B cell (primary cell): ENCODE results near the gene CAPN5. TPM values are rescaled to one million over a fixed set of nuclear protein-coding genes. Genes with fewer than 3 reads are reported as not detected.

Experiments used
- ATAC-seq: fragments of 200-7000 bp; cut with Tn5 transposase; one replicate; pipeline ENCODE4 v1.10.0; 2021; ENCODE audit warnings: low read depth, mild to moderate bottlenecking, moderate number of reproducible peaks, moderate library complexity
- CTCF ChIA-PET: fragments of 350-600 bp; sonication (Branson Sonifier 250); formaldehyde crosslinking; loops from one replicate; lab custom pipeline; 2021; ENCODE audit warnings: antibody characterized with exemption, inconsistent platforms; lab: Charles Lee
- POLR2A ChIA-PET: fragments of 350-600 bp; sonication (Branson Sonifier 250); formaldehyde crosslinking; loops from one replicate; lab custom pipeline; 2021; ENCODE audit warnings: antibody characterized with exemption; lab: Charles Lee
- DNase-seq: peaks from one replicate; pipeline ENCODE4 v3.0.0; 2013
- H2AFZ ChIP-seq: 2 replicates; pipeline ENCODE4 v1.6.1; 2012; ENCODE audit warnings: mild to moderate bottlenecking, low read depth, low read length; ENCODE audit not compliant: insufficient read depth, poor library complexity, severe bottlenecking
- H3K27ac ChIP-seq, 2 donors: 1 replicate in 1 of 2; 2 replicates in 1 of 2; pipeline ENCODE4 v1.5.1; 2012 to 2013; ENCODE audit warnings: low read length in 2 of 2, mild to moderate bottlenecking in 2 of 2, moderate library complexity in 1 of 2
- H3K27me3 ChIP-seq, 4 experiments: fragments of 200-600 bp in 1 of 4; sonication (generic) in 1 of 4; replicated peaks in 1 of 4; 1 replicate in 2 of 4; 2 replicates in 2 of 4; pipeline versions ENCODE4 v1.6.1 to v1.7.0; 2013 to 2016; ENCODE audit warnings: low read length in 3 of 4, mild to moderate bottlenecking in 2 of 4, mixed read lengths in 1 of 4, moderate library complexity in 1 of 4; ENCODE audit not compliant: insufficient read depth in 4 of 4, control insufficient read depth in 3 of 4; ENCODE audit errors: control extremely low read depth in 1 of 4
- H3K36me3 ChIP-seq, 2 experiments: replicated peaks in 1 of 2; 1 replicate in 1 of 2; 2 replicates in 1 of 2; pipeline versions ENCODE4 v1.6.1 to v1.7.1; 2013; ENCODE audit warnings: low read length in 1 of 2; ENCODE audit not compliant: insufficient read depth in 2 of 2, control insufficient read depth in 1 of 2; ENCODE audit errors: control extremely low read depth in 1 of 2, extremely low read depth in 1 of 2
- H3K4me1 ChIP-seq, 2 donors: fragments of 200-600 bp in 1 of 2; sonication (generic) in 1 of 2; 1 replicate in 1 of 2; 2 replicates in 1 of 2; pipeline versions ENCODE4 v1.5.1 to v1.6.1; 2013 to 2017; ENCODE audit warnings: low read length in 2 of 2; ENCODE audit not compliant: control insufficient read depth in 2 of 2, insufficient read depth in 2 of 2
- H3K4me2 ChIP-seq: replicated peaks from 2 replicates; pipeline ENCODE3; 2012; ENCODE audit warnings: mild to moderate bottlenecking, low read depth, low read length; ENCODE audit not compliant: poor library complexity, severe bottlenecking
- H3K4me3 ChIP-seq, 5 experiments: fragments of 200-600 bp in 1 of 5; sonication (generic) in 1 of 5; 1 replicate in 3 of 5; 2 replicates in 2 of 5; pipeline versions ENCODE4 v1.5.1 to v1.7.0; 2011 to 2016; ENCODE audit warnings: low read length in 4 of 5, mild to moderate bottlenecking in 4 of 5, low read depth in 2 of 5, control low read depth in 1 of 5, moderate library complexity in 1 of 5; ENCODE audit not compliant: insufficient read depth in 1 of 5; ENCODE audit errors: control extremely low read depth in 1 of 5, extremely low read depth in 1 of 5
- H3K79me2 ChIP-seq: fragments of 200-600 bp; sonication (generic); one replicate; pipeline ENCODE4 v1.6.0; 2016; ENCODE audit warnings: low read length; ENCODE audit not compliant: control insufficient read depth, insufficient read depth
- H3K9ac ChIP-seq: fragments of 200-600 bp; sonication (generic); 2 replicates; pipeline ENCODE4 v1.6.1; 2017; ENCODE audit warnings: mild to moderate bottlenecking, low read length, moderate library complexity
- H3K9me3 ChIP-seq, 3 donors: one replicate each; pipeline versions ENCODE4 v1.6.1 to v1.7.1; 2013; ENCODE audit warnings: low read length in 2 of 3; ENCODE audit not compliant: control insufficient read depth in 2 of 3, insufficient read depth in 1 of 3; ENCODE audit errors: control extremely low read depth in 1 of 3
- H4K20me1 ChIP-seq: 2 replicates; pipeline ENCODE4 v1.6.0; 2012; ENCODE audit warnings: mild to moderate bottlenecking, low read length; ENCODE audit not compliant: insufficient read depth, control insufficient read depth, poor library complexity, severe bottlenecking
- H3K27ac Mint-ChIP-seq: one replicate; pipeline ENCODE4 v1.8.0; 2021; ENCODE audit warnings: mixed read lengths
- H3K27me3 Mint-ChIP-seq: one replicate; pipeline ENCODE4 v1.8.0; 2021; ENCODE audit warnings: mixed read lengths
- H3K4me1 Mint-ChIP-seq: one replicate; pipeline ENCODE4 v1.8.0; 2021; ENCODE audit warnings: mixed read lengths
- H3K4me3 Mint-ChIP-seq: one replicate; pipeline ENCODE4 v1.8.0; 2021; ENCODE audit warnings: mixed read lengths
- H3K9me3 Mint-ChIP-seq: one replicate; pipeline ENCODE4 v1.8.0; 2022; ENCODE audit warnings: mixed read lengths; ENCODE audit not compliant: insufficient read depth
- EZH2 ChIP-seq: IDR thresholded peaks from 2 replicates; pipeline ENCODE4 v1.6.1; 2012; ENCODE audit warnings: borderline replicate concordance, low read depth, mild to moderate bottlenecking, moderate library complexity, low read length; ENCODE audit not compliant: insufficient read depth, poor library complexity, severe bottlenecking
- WGBS: methylation state at CpG from one replicate; pipeline ENCODE4 v1.1.5; 2013; ENCODE audit warnings: missing lambda C conversion rate; ENCODE audit not compliant: insufficient coverage; 5-methylcytosine and 5-hydroxymethylcytosine counted together
- intact Hi-C: fragments of 100-400 bp; cut with micrococcal nuclease; formaldehyde crosslinking; loops from one replicate; pipeline ENCODE4 v1.10.0; 2022
- polyA plus RNA-seq: library from polyadenylated mRNA; depleted of rRNA; stranded (reverse); fragments of >200 nt; gene quantifications from 2 replicates; pipeline ENCODE4 v1.2.3, GENCODE V29; 2012
- total RNA-seq, 2 donors: library from RNA; stranded (reverse); fragments of 120-200 nt in 1 of 2; gene quantifications; 1 replicate in 1 of 2; 2 replicates in 1 of 2; pipeline versions ENCODE4 v1.2.3 to v1.2.4, GENCODE V29; 2013 to 2022
- TF ChIP-seq, protein P1 (sequence below): fragments of 200-600 bp; IDR thresholded peaks from one replicate; pipeline ENCODE4 v1.8.0; 2022; ENCODE audit warnings: antibody characterized with exemption, mild to moderate bottlenecking

CAPN5 gene
- total and polyA plus RNA-seq, 2 donors (not counting 1 experiment from before 2014, with no cell fraction given) = 0.74 to 0.78 TPM

DNA sequence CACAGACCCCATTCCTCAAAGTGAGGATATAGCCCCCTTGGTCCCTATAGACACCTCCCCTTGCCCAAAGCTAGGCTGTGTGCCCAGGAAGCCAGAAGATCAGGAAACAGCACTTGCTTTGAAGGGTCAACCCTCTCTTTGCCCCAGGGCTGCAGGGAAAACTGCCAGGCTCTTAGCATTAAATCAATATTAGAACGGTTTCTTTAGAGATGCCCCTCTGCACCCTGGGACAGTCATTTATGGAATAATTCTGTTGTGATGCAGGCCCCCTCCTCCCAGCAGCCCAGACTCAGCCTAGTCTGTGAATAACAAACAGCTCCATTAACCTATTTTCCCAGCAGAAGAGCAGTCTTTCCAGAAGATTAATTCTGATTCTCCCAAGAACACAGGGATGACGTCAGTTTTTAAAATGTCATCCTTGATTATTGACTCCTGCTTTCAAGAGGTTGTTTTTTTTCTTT is 11.6 kb upstream of the CAPN5 start:
- Mint-ChIP-seq H3K27ac (no peak overlapping the region), H3K4me1 (no peaks in the 10 kb centered on the region), H3K4me3 (no peak overlapping the region), H3K27me3 (peaks cover 9% of the 10 kb centered on the region), H3K9me3 (peaks cover 3% of the 10 kb centered on the region)
- DNase-seq (no peak), ATAC-seq (no peak)
- Histone ChIP-seq H4K20me1 (no peaks in the 10 kb centered on the region), H3K9ac (no peak overlapping the region), H3K27me3 (peaks cover 0 to 7% (median 0%) of the 10 kb centered on the region in 4 experiments), H3K4me1 (no peaks in the 10 kb centered on the region), H3K79me2 (no peaks in the 10 kb centered on the region), H3K9me3 (peaks cover 0 to 19% (median 10%) of the 10 kb centered on the region in 3 donors), H3K4me3 (no peak overlapping the region), H3K36me3 (no peaks in the 10 kb centered on the region), H3K4me2 (no peak overlapping the region), H3K27ac (no peak overlapping the region), H2AFZ (no peak overlapping the region)
- 100% methylated on average over 1 of the region's 2 CpGs for WGBS
- intact Hi-C loops = no loop called here
- ChIA-PET POLR2A (no interaction called here), CTCF (no interaction called here)
- TF ChIP-seq EZH2 = no peak
- TF ChIP-seq, protein P1, sequence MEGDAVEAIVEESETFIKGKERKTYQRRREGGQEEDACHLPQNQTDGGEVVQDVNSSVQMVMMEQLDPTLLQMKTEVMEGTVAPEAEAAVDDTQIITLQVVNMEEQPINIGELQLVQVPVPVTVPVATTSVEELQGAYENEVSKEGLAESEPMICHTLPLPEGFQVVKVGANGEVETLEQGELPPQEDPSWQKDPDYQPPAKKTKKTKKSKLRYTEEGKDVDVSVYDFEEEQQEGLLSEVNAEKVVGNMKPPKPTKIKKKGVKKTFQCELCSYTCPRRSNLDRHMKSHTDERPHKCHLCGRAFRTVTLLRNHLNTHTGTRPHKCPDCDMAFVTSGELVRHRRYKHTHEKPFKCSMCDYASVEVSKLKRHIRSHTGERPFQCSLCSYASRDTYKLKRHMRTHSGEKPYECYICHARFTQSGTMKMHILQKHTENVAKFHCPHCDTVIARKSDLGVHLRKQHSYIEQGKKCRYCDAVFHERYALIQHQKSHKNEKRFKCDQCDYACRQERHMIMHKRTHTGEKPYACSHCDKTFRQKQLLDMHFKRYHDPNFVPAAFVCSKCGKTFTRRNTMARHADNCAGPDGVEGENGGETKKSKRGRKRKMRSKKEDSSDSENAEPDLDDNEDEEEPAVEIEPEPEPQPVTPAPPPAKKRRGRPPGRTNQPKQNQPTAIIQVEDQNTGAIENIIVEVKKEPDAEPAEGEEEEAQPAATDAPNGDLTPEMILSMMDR = no peak

DNA sequence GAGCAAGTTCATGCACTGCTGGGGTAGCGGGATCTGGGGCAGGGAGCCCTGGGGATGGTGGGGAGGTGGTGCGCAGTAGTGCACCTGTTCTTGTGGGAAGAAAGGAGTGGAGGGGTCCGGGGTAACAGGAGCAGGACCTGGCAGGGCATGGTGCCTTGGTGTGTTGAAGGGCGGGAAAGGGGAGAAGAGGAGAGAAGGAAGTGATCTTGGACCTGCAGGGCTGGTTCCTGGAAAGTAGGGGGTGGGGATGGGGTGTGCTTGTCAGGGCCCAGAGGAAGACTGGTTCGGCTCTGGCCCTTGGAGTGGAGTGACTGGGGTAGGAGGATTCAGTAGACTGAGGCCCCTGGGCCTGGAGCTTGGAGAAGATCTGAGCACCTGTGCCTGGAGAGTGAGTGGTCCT is 10.9 kb upstream of the CAPN5 start:
- Histone ChIP-seq H3K27ac (no peak overlapping the region), H3K36me3 (no peaks in the 10 kb centered on the region), H3K4me2 (no peak overlapping the region), H4K20me1 (no peaks in the 10 kb centered on the region), H3K9me3 (peaks cover 0 to 19% (median 10%) of the 10 kb centered on the region in 3 donors), H2AFZ (no peak overlapping the region), H3K9ac (no peak overlapping the region), H3K79me2 (no peaks in the 10 kb centered on the region), H3K27me3 (peaks cover 0 to 10% (median 0%) of the 10 kb centered on the region in 4 experiments), H3K4me3 (no peak overlapping the region), H3K4me1 (no peaks in the 10 kb centered on the region)
- ChIA-PET POLR2A (no interaction called here), CTCF (interaction anchor here (1.5 kb wide), 1 partner anchor 9 kb away, joined by 4 read pairs; no protein-coding TSS in a partner anchor)
- Mint-ChIP-seq H3K4me1 (no peaks in the 10 kb centered on the region), H3K9me3 (peaks cover 3% of the 10 kb centered on the region), H3K4me3 (no peak overlapping the region), H3K27me3 (peaks cover 13% of the 10 kb centered on the region), H3K27ac (no peak overlapping the region)
- ATAC-seq (no peak), DNase-seq (no peak)
- TF ChIP-seq EZH2 = no peak
- TF ChIP-seq, protein P1 = no peak
- 94% methylated on average over 5 of the region's 5 CpGs for WGBS
- intact Hi-C loops = no loop called here
